Stimulated activated CD4-positive, alpha-beta T cell treated with anti-CD3 and anti-CD28 coated beads, Interleukin-1b, Interleukin-23, amount 100 ng/mL, for 48 hours (primary cell): ENCODE data around the gene AP5Z1.
"Not testable (repeated sequence)": the region's sequence is repeated elsewhere in the genome, so short reads cannot be mapped to it uniquely, and the experiment has no call there.

Experiments used
- DNase-seq: peaks from one replicate; pipeline ENCODE4 v3.0.0-alpha.2; 2020

The AP5Z1 gene

DNA sequence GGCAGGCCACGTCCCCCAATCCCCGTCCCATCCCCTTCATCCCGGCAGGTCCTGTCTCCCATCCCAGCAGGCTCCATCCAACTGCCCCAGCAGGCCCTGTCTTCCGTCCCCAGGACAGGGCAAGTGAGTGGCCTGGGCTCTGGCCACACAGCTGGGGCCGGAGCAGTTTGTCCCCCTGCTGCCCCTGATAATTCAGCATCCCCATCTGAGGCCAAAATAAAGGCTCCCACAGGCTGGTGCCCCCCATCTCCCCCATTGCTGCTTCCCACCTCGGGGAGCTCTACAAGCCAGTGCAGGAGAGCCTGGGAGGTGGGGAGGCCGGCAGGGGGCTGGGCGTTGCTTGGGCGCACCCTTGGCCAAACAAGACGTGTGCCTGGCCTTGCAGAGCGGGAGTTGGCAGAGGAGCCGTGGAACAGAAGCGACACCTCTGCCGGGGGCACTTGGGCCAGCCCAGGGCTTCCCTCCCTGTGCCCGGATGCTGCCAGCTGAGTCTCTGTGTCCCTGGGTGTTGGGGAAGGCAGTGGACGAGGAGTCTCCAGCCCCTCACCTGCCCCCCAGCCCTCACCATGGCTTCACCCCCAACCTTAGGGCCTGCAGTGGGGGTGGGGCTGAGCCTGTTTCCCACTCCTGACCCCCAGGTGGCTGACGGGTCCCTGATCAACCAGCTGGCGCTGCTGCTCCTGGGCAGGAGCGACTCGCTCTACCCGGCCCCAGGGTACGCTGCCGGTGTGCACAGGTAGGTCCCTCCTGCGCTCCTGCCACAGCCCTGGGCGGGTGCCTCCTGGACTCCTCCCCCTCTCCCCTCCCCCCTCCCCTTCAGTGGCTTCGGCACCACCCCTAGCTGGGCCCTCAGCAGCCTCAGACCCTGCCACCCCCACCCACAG is 14.0 kb downstream of the AP5Z1 start:
- no peak for DNase-seq

GRCh38 chr7:4790078-4790465 is 14.6 kb downstream of the AP5Z1 start:
- no peak for DNase-seq

DNA sequence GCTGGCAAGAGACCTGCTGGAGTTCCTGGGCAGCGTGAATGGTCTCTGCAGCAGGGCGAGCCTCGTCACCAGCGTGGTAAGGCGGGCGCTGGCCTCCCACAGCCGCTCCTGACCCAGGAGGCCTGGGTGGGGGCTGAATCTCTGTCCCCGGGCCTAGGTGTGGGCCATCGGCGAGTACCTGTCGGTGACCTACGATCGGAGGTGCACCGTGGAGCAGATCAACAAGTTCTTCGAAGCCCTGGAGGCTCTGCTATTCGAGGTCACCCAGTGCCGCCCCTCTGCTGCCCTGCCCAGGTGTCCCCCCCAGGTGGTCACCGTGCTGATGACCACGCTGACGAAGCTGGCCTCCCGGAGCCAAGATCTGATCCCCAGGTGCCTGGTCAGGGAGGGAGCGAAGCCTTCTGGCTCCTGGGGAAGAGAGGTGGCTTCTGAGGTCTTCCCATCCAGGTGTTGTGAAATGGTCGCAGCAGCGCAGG is 15.1 kb downstream of the AP5Z1 start:
- no peak for DNase-seq

- no peak for DNase-seq
Observed at GRCh38 chr7:4791101-4791737, 15.8 kb downstream of the AP5Z1 start.

DNA sequence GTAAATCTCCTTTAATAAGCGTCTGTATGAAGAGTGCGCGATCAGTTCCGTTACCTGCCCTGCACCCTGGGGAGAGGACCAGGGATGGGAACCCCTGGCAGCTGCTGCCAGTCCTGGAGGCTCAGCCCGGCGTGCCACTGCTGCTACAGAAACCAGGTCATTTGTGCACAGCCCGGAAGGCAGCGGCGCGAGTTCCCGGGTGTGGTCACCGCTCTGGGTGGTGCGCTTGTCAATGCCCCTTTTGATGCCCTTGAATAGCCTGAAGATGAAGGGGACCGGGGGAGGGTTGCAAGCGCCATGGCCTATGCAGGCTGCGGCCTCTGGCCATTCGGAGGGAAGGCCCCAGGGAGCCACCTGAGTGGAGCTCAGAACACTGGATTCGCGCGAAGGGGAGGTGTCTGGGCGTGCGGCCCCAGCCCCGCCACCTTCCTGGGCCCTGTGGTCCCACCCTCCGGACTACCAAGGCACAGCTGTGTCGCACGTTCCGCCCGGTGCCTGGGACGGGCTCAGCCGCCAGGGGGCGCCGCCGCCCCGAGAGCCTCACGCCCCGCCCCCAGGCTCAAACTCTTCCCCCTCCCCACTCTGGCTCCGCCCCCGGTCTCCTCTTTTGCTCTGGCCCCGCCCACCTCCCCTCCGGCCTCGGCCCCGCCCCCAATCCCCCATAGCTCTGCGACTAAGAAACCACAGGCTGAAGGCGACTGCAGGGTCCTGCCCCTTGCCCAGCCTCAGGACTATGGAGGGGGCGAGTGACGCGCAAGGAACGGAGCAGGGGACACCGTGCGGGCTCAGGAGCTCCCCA is 16.5 kb downstream of the AP5Z1 start:
- peak; percentile 77 for DNase-seq

DNA sequence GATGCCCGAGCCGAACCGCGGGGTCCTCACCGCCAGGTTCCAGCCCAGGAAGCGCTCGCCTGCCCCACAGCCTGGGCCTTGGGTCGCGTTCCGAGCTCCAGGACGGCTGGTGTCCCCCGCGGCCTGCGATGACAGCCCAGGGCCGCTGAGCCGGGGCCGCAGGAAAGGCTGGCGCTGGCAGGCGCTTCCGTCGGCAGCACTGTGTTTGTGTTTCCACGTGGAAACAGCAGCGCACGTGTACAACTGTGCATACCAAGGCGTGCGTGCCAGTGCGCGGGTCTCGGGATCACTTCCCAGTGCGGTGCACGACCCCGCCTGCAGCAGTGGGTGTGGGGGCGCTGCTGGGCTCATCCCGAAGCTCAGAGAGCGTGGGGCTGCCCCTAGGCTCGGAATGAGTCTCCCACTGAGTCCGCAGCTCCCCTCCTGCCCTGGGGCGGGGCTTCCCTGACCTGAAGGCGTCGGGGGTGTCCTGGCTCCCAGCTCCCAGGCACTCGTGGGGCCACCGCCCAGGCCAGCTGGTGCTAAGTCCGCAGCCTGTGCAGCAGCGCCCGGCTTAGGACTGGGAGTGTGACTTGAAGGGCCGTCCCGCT is 17.2 kb downstream of the AP5Z1 start:
- no peak for DNase-seq

- DNase-seq: not testable (repeated sequence)
Observed at GRCh38 chr7:4793385-4793993, 18.1 kb downstream of the AP5Z1 start.

DNA sequence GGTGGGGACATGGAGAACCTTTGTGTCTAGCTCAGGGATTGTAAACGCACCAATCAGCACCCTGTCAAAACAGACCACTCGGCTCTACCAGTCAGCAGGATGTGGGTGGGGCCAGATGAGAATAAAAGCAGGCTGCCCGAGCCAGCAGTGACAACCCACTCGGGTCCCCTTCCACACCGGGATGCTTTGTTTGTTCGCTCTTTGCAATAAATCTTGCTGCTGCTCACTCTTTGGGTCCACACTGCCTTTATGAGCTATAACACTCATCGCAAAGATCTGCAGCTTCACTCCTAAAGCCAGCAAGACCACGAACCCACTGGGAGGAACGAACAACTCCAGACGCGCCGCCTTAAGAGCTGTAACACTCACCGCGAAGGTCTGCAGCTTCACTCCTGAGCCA is 18.7 kb downstream of the AP5Z1 start:
- DNase-seq: not testable (repeated sequence)

- DNase-seq: no peak
Observed at GRCh38 chr7:4794591-4795350, 19.3 kb downstream of the AP5Z1 start.

DNA sequence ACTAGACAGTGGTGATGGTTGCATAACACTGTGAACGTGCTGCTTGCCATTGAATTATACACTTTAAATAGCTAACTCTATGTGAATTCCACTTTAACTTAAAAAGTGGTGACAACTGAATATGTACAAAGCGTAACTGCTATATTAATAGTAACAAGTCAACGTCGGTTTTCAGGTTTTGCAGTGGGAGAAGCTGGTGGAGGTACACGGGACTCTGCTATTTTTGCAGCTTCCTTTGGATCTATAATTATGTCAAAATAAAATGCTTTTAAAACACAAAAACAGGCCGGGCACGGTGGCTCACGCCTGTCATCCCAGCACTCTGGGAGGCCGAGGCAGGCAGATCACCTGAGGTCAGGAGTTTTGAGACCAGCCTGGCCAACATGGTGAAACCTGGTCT is 21.0 kb downstream of the AP5Z1 start:
- no peak for DNase-seq

DNA sequence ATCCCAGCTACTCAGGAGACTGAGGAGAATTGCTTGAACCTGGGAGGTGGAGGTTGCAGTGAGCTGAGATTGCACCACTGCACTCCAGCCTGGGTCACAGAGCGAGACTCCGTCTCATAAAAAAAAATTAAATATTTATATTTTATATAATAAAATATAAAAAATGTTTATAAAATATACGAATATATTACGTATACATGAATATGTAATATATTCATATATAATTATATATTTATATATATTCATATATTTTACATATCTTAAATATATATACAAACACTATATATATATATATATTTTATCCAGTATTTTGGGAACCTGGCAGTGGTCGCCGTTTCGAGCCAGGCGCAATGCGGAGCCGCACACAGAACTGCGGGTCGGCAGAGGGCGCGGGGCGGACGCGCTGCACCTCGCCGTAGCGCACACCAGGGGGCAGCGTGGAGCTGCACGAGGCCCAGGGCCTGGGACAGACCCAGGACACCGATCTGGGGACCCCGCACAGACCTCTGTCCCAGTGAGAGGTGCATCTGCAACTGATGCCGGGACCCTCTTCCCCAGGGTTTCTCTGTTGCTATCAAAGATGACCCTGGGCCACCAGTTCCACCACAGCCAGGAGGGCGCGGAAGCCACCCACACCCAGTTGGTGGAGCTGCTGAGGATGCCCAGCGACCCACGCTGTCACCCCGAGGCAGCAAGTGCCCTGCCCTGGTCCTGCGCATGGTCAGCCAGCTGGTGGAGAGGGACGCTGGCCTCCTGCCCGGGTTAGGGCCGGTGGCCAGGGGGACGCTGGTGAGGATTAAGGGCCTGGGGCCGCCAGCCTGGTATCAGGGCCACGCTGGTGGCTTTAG is 22.7 kb downstream of the AP5Z1 start:
- DNase-seq: peak; percentile 57

DNA sequence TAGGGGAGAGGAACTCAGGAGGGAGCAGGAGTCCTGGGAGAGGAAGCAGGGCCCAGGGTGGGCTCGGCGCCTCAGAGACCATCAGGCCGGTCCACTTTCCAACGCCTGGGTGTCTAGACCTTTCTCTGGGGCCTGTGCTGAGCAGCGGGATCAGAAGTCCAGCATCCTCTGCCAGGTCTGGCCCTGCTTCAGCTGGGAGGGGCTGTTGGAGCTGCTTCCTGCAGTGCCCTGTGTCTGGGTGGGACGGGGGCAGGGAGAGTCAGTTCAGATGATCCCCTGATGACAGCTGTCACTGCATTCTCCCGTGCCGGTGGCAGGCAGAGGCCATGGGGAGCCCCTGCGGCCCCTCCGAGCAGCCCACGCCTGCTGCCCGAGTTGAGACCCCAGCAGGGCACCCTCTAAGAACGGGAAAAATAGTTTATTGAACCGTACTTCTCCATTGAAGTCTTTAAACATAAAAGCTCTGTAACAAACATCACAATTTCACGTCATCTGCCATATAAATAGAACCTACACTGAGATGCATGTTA is 23.3 kb downstream of the AP5Z1 start:
- DNase-seq: no peak

DNA sequence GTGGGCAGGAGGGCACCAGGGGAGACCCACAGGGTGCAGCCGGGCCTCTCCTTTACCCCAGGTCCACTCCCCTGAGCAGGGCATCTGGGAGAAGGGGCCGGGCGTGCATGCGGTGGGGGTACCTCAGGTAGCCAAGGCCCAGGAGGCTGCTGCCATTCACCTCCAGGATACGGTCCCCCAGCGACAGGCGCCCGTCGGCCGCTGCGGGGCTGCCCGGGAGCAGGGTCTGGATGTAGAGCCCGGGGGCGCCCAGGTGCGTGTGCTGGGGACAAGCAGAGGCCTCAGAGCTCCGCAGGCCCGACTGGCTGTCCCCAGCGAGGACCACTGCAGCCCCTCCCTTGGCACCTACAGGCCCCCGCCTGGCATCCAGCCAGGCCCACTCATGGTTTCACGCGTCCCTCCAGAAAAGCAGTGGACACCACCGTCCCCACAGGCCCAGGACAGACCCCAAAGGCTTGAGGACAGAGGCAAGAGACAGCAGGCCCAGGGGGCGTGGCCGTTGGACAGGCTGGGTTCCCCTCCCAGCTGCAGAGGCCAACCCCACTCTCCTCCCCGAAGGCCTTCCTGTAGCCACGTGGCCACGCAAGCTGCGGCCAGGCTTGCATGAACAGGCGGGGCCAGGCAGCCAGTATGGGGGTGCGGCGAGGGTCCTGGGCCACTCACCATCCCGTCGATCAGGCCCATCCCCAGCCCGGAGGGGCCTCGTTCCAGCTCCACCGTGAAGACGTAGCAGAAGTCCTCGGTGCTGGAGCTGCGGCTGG is 24.3 kb downstream of the AP5Z1 start:
- DNase-seq: no peak

- no peak for DNase-seq
Observed at GRCh38 chr7:4800487-4800886, 25.1 kb downstream of the AP5Z1 start.

GRCh38 chr7:4800926-4801838 is 25.8 kb downstream of the AP5Z1 start:
- DNase-seq: no peak

DNA sequence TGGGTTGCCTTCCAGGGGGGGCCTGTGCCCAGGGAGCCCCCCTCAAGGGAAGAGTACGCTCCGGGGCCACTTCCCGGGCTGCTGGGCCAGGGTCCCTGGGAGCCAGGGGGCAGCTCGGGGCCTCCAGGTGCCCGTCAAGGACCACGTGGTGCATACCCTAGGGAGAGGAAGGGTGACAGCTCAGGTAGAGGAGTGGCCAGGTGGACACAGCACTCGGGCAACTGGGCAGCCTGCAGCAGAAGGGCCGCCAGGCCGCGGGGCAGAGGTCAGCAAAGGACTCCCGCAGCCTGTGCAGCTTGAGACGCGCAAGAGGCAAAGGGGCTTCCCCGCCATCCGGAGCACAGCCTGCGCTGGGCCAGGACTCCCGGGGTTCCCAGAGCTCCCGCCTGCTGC is 26.4 kb downstream of the AP5Z1 start:
- DNase-seq: no peak

DNA sequence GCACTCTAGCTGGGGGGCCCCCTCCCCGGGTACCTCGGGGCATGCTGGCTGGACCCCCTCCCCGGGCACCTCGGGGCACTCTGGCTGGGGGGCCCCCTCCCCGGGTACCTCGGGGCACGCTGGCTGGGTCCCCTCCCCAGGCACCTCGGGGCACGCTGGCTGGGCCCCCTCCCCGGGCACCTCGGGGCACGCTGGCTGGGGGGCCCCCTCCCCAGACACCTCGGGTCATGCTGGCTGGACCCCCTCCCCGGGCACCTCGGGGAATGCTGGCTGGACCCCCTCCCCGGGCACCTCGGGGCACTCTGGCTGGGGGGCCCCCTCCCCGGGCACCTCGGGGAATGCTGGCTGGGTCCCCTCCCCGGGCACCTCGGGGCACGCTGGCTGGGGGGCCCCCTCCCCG is 27.2 kb downstream of the AP5Z1 start:
- DNase-seq: not testable (repeated sequence)

- no peak for DNase-seq
Observed at GRCh38 chr7:4803397-4804241, 28.2 kb downstream of the AP5Z1 start.
